ENCODE data around the gene ATP10A. TPM values are rescaled to one million over a fixed set of nuclear protein-coding genes. Genes with fewer than 3 reads are reported as not detected.
"Not testable (repeated sequence)": the region's sequence is repeated elsewhere in the genome, so short reads cannot be mapped to it uniquely, and the experiment has no call there.

ATP10A gene
- total RNA-seq, 4 donors from 2014 or later, result 8.4 to 19.3 (median 16.5) TPM

GRCh38 chr15:25859838-25860645 is 3.1 kb downstream of the ATP10A start:
- DNase-seq (ENCODE audit: low spot score), result no peak
- ATAC-seq (ENCODE audit: low FRiP score), result no peak
- TF ChIP-seq CTCF (IDR thresholded peaks at IDR 0.05), result no peak

GRCh38 chr15:25858952-25859760 is 4.0 kb downstream of the ATP10A start:
- no peak for ATAC-seq (ENCODE audit: low FRiP score)
- no peak for DNase-seq (ENCODE audit: low spot score)
- no peak for TF ChIP-seq CTCF (IDR thresholded peaks at IDR 0.05)

DNA sequence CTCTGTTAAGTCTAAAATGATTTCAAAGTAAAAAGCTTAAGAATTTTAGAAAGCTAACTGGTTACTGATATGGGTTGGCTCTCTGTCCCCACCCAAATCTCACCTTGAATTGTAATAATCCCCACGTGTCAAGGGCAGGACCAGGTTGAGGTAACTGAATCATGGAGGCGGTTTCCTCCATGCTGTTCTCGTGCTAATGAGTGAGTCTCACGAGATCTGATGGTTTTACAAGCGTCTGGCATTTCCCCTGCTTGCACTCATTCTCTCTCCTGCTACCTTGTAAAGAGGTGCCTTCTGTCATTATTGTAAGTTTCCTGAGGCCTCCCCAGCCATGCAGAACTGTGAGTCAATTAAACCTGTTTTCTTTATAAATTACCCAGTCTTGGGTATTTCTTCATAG is 7.1 kb downstream of the ATP10A start:
- not testable (repeated sequence) for ATAC-seq (ENCODE audit: low FRiP score); DNase-seq (ENCODE audit: low spot score)

- no peak for ATAC-seq (ENCODE audit: low FRiP score)
Observed at GRCh38 chr15:25852661-25853524, 10.2 kb downstream of the ATP10A start.

DNA sequence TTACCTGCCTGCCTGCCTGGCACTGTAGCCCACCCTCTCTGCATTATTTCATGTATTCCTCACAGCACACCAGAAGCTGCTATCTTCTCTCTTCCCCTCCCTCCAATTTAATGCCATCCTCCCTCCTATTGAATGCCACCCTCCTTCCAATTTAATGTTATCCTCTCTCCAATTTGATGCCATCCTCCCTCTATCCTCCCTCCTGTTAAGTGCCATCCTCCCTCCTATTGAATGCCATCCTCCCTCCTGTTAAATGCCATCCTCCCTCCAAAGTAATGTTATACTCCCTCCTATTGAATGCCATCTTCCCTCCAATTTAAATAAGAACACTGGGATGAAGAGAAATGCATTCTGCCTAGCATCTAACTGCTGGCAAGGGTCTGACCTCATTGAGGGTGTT is 11.1 kb downstream of the ATP10A start:
- no peak for ATAC-seq (ENCODE audit: low FRiP score)
- TF ChIP-seq CTCF (IDR thresholded peaks at IDR 0.05), result no peak
- no peak for DNase-seq (ENCODE audit: low spot score)

More at GRCh38 chr15:25852661-25853524, 10.2 kb downstream of the ATP10A start:
- TF ChIP-seq CTCF (IDR thresholded peaks at IDR 0.05), result no peak
- no peak for DNase-seq (ENCODE audit: low spot score)

DNA sequence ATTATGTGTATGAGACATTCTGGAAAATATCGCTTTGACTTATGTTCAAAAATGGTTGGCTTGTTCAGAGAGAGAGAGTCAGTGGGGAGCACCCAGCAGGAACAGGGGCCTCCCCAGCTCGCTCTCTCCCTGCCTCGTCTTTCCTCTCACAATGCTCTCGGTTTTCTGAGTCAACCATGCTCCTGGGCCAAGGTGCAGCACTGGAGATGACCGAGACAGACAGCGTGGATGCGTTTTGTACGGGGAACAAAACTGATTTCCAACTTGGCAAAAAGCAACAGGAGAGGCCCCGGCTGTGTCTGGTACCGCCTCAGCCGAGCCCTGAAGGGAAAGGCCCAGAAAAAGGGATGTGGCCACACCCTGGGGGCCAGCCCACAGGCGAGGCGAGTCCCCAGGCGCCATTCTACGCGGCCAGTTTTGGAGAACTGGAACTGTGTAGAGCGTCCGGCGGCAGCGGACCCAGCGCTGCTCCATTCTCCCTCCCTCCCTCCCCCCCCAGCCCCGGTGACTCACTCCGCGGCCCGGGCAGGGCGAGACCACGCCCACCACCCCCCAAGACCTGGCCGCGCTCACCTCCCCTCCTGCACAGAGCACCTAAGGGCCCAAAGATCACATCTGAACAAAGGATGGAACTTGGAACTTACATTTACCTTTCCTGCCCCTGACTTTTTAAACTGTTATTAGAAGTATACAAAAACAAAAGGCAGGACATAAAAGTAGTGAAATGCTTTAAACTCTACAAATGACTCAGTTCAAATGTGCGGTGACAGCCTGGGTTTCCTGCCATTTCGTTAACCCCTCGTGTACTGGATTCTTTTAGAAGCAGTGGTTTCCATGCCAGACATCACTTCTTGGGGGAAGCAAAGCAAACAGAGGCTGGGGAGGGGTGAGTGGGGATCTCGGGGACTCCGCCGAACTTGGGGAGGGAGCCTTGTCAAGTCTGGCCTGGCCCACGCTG is 12.7 kb downstream of the ATP10A start:
- no peak for TF ChIP-seq CTCF (IDR thresholded peaks at IDR 0.05)
- ATAC-seq (ENCODE audit: low FRiP score), result peak; percentile 88
- DNase-seq (ENCODE audit: low spot score), result peak; percentile 46
